Fibroblast of the aortic adventitia (primary cell): ENCODE data around the gene ADGRG7. TPM values are rescaled to one million over a fixed set of nuclear protein-coding genes. Genes with fewer than 3 reads are reported as not detected.
A peak's percentile ranks its signal among the peaks of the same experiment; 100 is the strongest.

Experiments
- DNase-seq: peaks from one replicate; pipeline ENCODE4 v3.0.0-alpha.2; 2010; ENCODE audit warnings: low read depth
- H3K4me3 ChIP-seq: 2 replicates; pipeline ENCODE4 v1.5.1; 2011; ENCODE audit warnings: low read depth, mild to moderate bottlenecking, control low read depth, low read length, moderate library complexity
- total RNA-seq: library from RNA; depleted of rRNA; stranded (reverse); fragments of >200 nt; gene quantifications from 2 replicates; pipeline ENCODE4 v1.2.3, GENCODE V29; 2012; ENCODE audit warnings: low replicate concordance
- TF ChIP-seq, protein P1 (sequence below): IDR thresholded peaks from 2 replicates; pipeline ENCODE4 v1.5.1; 2011; ENCODE audit warnings: mild to moderate bottlenecking, low read length, control low read depth, inconsistent platforms; ENCODE audit not compliant: insufficient read depth

ADGRG7 gene, protein sequence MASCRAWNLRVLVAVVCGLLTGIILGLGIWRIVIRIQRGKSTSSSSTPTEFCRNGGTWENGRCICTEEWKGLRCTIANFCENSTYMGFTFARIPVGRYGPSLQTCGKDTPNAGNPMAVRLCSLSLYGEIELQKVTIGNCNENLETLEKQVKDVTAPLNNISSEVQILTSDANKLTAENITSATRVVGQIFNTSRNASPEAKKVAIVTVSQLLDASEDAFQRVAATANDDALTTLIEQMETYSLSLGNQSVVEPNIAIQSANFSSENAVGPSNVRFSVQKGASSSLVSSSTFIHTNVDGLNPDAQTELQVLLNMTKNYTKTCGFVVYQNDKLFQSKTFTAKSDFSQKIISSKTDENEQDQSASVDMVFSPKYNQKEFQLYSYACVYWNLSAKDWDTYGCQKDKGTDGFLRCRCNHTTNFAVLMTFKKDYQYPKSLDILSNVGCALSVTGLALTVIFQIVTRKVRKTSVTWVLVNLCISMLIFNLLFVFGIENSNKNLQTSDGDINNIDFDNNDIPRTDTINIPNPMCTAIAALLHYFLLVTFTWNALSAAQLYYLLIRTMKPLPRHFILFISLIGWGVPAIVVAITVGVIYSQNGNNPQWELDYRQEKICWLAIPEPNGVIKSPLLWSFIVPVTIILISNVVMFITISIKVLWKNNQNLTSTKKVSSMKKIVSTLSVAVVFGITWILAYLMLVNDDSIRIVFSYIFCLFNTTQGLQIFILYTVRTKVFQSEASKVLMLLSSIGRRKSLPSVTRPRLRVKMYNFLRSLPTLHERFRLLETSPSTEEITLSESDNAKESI
- total RNA-seq: not detected in 2 replicates

DNA sequence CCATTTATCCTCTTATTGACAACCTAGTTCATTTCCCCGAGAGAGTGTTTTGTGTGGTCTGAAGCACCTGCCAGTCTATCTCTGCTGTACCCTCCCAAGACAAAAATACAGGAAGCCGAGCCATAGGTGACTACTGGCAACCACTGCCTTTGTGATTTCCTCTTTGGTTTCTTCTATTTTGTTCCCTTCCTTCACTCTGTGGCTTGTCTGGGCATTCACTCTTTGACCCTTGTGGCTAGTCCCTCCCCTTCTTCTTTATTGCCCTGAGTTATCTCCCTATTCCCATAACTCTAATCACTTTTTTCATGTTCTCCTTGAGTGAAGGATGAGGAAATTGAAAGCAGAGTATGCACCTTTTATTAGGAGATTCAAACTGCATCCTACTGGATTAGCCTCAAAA, at the start of gene ADGRG7:
Gene ADGRG7 (plus strand): TSS at position 297 of the 400 bp plus-strand sequence. CDS start 256 bp downstream, outside the sequence.
- TF ChIP-seq, protein P1, sequence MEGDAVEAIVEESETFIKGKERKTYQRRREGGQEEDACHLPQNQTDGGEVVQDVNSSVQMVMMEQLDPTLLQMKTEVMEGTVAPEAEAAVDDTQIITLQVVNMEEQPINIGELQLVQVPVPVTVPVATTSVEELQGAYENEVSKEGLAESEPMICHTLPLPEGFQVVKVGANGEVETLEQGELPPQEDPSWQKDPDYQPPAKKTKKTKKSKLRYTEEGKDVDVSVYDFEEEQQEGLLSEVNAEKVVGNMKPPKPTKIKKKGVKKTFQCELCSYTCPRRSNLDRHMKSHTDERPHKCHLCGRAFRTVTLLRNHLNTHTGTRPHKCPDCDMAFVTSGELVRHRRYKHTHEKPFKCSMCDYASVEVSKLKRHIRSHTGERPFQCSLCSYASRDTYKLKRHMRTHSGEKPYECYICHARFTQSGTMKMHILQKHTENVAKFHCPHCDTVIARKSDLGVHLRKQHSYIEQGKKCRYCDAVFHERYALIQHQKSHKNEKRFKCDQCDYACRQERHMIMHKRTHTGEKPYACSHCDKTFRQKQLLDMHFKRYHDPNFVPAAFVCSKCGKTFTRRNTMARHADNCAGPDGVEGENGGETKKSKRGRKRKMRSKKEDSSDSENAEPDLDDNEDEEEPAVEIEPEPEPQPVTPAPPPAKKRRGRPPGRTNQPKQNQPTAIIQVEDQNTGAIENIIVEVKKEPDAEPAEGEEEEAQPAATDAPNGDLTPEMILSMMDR: no peak
- no peak within 1 kb of the TSS for H3K4me3 ChIP-seq
- DNase-seq: no peak

DNA sequence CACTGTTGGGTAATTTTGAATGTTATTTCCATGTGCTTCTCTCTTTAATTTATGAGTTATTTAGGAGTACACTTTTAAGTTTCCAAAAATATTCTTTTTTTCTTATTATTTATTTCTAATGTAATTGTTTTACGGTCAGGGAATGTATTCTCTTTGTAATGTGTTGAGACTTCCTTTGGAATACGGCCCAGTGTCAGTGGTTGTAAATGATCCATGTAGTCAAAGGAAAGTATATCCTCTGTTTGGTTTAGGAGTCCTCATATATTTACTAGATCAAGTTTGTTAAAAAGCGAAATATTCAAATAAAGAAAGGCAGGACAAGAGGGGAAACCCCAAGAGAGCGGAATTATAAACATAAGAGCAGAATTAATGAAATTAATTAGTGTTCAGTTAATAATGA, 49.0 kb upstream of the ADGRG7 start:
- no peak for DNase-seq
- TF ChIP-seq, protein P1: no peak

DNA sequence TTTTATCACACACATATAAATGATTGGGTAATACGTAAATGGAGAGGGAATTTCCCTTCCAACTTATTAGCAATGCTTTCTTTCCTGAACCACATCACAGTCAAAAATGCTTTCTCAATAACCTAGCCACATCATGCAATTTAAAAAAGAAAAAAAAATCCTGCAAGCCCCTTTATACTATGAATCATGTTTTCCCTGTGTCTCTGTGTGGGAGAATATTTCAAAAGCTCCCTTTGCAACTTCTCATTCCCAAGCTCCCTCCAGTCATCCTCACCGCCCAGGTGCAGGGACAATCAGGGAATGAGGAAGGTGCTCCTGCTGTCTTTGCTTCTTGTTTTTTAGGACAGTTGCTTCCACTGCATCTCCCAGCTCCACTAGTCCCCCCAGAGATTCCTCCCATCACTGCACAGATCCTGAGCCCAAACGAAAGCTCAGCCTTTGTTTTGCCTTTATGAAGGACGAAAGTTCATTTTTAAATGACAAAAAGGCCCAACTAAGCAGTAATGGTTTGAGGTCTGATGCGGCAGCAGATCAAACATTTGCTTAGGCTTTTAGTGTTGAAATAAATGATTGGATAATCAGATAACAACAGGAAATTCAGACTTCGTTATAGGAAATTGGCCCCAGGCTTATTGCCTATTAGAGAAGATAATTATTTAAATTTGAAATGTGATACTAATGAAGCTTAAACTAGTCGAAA, 47.8 kb upstream of the ADGRG7 start:
- peak; percentile 84 for DNase-seq
- H3K4me3 ChIP-seq: no peak overlapping the region
- TF ChIP-seq, protein P1: no peak

More for the DNA sequence above, 49.0 kb upstream of the ADGRG7 start:
- H3K4me3 ChIP-seq: no peak overlapping the region

DNA sequence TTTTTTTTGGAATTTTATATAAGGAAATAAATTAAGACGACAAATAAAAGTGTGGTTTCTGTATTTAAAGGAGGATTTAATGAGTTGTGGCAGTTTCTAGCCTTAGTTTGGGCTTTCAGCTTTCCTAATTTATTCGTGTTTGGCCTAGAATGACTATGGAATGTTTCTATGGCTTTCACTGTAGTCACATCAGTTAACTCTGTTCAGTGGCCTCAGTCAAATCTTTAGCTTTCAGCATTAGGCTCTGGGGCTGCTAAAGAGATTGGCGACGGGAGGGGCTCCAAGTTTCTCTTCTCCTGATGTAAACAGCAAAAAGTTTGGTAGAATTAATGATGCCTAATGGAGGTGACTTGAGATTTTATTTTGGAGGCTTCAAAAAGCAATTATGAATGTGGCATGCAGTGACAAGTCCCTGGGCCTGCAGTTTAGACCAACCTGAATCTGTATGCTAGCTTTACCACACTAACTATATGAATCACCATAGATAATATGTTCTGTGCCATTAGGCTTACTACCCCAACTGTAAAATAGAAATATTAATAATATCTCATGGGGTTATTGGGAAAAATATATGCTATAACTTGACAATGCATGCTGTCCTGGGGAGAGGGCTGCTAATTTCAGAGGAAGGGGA, 47.1 kb upstream of the ADGRG7 start:
- TF ChIP-seq, protein P1: no peak
- H3K4me3 ChIP-seq: no peak overlapping the region
- no peak for DNase-seq

DNA sequence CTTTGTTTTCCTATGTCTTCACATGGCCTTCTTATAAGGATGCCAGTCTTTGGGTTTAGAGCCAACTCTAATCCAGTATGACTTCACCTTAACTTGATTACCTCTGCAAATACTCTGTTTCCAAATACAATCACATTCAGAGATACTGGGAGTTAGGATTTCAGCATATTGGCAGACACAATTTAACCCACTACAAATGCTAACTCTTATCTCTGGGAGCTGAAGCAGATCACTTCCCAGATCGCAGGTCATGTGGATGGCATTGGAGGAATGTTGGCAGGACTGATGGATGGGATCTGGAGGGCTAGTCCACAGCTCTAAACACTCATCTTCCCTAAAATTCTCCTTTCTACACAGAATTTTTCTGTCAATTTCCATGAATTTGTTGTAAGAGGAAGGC, 46.2 kb upstream of the ADGRG7 start:
- DNase-seq: peak; percentile 52
- TF ChIP-seq, protein P1: no peak
- no peak overlapping the region for H3K4me3 ChIP-seq

DNA sequence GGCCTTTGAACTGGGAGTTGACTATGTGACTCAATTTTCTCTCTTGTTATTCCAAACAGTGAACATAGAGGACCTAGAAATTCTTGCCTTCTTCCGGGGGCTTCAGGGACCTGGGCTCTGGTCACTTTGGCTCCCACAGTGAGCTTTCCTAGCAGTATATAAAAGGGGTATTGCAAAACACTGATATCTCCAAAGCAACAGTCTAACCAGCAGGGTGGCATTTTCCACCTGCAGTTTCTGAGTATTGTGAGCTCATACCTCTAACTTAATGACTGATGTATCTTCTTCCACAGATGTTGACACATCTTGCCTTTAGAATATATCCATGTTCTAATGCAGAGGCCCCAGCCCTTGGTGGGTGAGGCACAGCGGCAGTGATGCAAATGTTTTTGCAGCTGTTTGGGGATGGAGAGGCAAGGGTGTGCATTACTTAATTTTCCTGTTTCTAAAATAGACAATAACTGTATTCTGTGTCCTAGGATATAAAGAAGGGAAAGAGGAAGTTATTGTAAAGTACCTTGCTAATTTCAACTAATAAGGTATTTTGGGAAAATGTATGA, 45.7 kb upstream of the ADGRG7 start:
- TF ChIP-seq, protein P1: no peak
- no peak overlapping the region for H3K4me3 ChIP-seq
- DNase-seq: no peak
